Ishikawa (cell line): ENCODE results near the gene DRP2.

Source experiments
- CEBPB ChIP-seq: IDR thresholded peaks from 2 replicates; pipeline ENCODE4 v1.6.1; 2012
- CREB1 ChIP-seq: IDR thresholded peaks from 2 replicates; pipeline ENCODE4 v1.6.1; 2012; ENCODE audit warnings: low read depth
- EGR1 ChIP-seq: IDR thresholded peaks from 2 replicates; pipeline ENCODE4 v1.6.1; 2012
- EP300 ChIP-seq: IDR thresholded peaks from 2 replicates; pipeline ENCODE4 v1.6.1; 2012; ENCODE audit warnings: borderline replicate concordance
- FOXM1 ChIP-seq: IDR thresholded peaks from 2 replicates; pipeline ENCODE4 v1.6.1; 2012; ENCODE audit warnings: low read depth, borderline replicate concordance
- NFIC ChIP-seq: IDR thresholded peaks from 2 replicates; pipeline ENCODE4 v1.6.1; 2012
- RAD21 ChIP-seq: IDR thresholded peaks from 2 replicates; pipeline ENCODE4 v1.6.1; 2012; ENCODE audit warnings: low read depth
- TAF1 ChIP-seq: IDR thresholded peaks from 2 replicates; pipeline ENCODE4 v1.6.1; 2012; ENCODE audit warnings: low read depth, mild to moderate bottlenecking
- TCF12 ChIP-seq: IDR thresholded peaks from 2 replicates; pipeline ENCODE4 v1.6.1; 2012; ENCODE audit warnings: low read depth
- TEAD4 ChIP-seq: IDR thresholded peaks from 2 replicates; pipeline ENCODE4 v1.6.1; 2012
- YY1 ChIP-seq: IDR thresholded peaks from 2 replicates; pipeline ENCODE4 v1.6.1; 2012; ENCODE audit warnings: low read depth
- ZBTB7A ChIP-seq: IDR thresholded peaks from 2 replicates; pipeline ENCODE4 v1.6.1; 2012; ENCODE audit warnings: low read depth
- TF ChIP-seq, protein P1 (sequence below): IDR thresholded peaks from 2 replicates; pipeline ENCODE4 v1.6.1; 2012
- TF ChIP-seq, protein P2 (sequence below): IDR thresholded peaks from 2 replicates; pipeline ENCODE4 v1.6.1; 2012
- TF ChIP-seq, protein P3 (sequence below): IDR thresholded peaks from 2 replicates; pipeline ENCODE4 v1.6.1; 2012; ENCODE audit warnings: low read depth, mild to moderate bottlenecking

DRP2 gene

DNA sequence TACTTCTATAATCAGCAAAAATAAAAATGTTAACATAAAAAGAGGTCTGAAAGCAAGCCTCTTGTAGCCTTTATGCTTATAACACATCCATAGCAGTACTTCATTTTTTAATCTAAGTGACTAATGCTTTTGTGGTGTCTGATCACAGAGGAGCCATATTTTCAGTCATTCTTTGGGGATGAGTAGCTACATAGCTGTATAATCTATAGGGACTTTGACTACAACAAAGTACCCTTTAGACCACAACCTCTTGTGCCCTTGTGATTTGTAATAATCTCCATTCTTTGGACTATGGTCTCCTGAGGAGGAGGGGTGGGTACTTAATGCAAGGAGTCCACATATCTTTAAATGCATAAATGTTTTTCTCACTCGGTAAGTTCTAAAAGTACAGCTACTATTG lies 9.6 kb downstream of the DRP2 start:
- TF ChIP-seq YY1 (no peak), CEBPB (no peak)

DNA sequence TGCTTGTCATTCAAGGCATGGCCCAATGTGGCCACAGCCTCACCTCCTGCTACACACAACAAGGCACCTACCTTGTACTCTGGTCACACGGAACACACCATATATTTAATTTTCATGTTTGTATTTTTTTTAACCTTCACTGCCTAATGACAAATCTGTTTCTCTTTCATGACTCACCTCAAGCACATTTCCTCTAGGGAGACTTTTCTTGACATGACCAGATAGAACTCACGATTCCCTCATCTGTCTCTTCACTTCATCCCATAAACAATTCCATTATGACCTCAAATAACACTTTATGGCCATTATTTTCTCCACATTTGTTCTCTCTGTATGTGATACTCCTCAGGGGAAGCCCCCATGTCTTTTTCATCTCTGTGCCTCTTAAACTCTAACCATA lies 11.1 kb downstream of the DRP2 start:
- TF ChIP-seq FOXM1 (no peak), CREB1 (no peak), RAD21 (no peak), ZBTB7A (no peak), TEAD4 (no peak), CEBPB (no peak), NFIC (no peak), TCF12 (no peak), EGR1 (no peak), EP300 (no peak), TAF1 (no peak), YY1 (no peak)
- TF ChIP-seq, protein P1, sequence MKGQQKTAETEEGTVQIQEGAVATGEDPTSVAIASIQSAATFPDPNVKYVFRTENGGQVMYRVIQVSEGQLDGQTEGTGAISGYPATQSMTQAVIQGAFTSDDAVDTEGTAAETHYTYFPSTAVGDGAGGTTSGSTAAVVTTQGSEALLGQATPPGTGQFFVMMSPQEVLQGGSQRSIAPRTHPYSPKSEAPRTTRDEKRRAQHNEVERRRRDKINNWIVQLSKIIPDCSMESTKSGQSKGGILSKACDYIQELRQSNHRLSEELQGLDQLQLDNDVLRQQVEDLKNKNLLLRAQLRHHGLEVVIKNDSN = no peak
- TF ChIP-seq, protein P2, sequence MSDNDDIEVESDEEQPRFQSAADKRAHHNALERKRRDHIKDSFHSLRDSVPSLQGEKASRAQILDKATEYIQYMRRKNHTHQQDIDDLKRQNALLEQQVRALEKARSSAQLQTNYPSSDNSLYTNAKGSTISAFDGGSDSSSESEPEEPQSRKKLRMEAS = no peak
- TF ChIP-seq, protein P3, sequence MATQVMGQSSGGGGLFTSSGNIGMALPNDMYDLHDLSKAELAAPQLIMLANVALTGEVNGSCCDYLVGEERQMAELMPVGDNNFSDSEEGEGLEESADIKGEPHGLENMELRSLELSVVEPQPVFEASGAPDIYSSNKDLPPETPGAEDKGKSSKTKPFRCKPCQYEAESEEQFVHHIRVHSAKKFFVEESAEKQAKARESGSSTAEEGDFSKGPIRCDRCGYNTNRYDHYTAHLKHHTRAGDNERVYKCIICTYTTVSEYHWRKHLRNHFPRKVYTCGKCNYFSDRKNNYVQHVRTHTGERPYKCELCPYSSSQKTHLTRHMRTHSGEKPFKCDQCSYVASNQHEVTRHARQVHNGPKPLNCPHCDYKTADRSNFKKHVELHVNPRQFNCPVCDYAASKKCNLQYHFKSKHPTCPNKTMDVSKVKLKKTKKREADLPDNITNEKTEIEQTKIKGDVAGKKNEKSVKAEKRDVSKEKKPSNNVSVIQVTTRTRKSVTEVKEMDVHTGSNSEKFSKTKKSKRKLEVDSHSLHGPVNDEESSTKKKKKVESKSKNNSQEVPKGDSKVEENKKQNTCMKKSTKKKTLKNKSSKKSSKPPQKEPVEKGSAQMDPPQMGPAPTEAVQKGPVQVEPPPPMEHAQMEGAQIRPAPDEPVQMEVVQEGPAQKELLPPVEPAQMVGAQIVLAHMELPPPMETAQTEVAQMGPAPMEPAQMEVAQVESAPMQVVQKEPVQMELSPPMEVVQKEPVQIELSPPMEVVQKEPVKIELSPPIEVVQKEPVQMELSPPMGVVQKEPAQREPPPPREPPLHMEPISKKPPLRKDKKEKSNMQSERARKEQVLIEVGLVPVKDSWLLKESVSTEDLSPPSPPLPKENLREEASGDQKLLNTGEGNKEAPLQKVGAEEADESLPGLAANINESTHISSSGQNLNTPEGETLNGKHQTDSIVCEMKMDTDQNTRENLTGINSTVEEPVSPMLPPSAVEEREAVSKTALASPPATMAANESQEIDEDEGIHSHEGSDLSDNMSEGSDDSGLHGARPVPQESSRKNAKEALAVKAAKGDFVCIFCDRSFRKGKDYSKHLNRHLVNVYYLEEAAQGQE = no peak

DNA sequence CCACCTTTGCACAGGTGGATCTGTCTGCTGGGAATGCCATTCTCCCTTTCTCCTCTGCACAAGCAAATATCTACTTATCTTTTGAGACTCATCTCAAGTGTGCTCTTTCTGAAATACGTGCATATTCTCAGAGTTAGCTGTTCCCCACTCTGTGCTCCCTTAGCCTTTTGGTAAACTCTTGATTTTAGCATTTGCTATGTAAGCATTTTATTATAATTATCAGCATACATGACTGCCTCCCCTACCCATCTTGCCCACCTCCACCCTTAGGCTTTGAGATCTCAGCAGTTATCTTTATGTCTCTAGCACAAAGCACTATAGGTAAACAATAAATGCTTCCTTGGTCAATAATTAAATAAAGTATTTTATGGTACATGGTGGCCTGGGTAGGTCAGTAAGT lies 11.5 kb downstream of the DRP2 start:
- TF ChIP-seq NFIC (no peak), FOXM1 (no peak), YY1 (no peak), TAF1 (no peak), ZBTB7A (no peak)
- TF ChIP-seq, protein P3 = no peak

DNA sequence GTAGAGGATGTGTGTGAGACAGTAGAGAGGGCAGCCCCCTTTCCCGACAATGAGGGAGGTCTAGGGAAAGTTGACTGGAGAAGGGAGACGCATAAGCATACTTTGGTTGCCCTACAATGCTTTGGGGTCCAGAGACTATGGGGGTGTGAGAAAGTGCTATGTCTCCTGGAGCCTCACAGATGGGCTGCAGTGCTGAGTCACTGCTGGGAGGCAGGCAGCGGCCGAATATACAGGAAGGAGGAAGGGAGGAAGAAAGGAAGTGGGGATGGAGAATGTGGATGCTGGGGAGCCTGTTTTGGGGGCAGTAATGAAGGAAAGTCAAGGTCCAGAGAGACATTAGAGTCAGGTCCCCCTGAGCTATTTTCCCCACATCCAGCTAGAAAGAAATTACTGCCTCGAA lies 12.7 kb downstream of the DRP2 start:
- TF ChIP-seq FOXM1 (no peak), TAF1 (no peak), CREB1 (no peak), ZBTB7A (no peak), TEAD4 (no peak), YY1 (no peak), NFIC (no peak), EGR1 (no peak), CEBPB (no peak), RAD21 (no peak), EP300 (no peak), TCF12 (no peak)
- TF ChIP-seq, protein P3 = no peak
- TF ChIP-seq, protein P2 = no peak
- TF ChIP-seq, protein P1 = no peak

DNA sequence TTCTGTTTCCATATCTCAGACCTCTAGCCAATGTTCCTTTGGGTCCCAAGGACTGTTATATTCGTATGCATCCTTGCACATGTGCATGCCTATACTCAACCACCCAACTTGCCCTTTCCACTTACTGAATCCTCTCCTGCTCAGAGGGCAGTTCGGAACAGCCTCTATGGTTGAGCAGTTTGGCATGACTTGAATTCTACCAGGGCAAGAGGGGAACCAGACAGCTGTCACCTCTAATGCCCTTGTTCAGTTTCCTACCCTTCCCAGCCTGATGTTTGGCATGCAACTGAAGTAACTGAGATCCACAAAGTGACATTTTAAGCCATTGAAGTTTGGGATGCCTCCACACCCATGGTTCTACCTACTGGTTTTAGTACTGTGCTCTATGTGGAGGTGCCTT lies 17.5 kb downstream of the DRP2 start:
- no peak for TF ChIP-seq EGR1
- TF ChIP-seq, protein P2 = no peak
- no peak for TF ChIP-seq NFIC
- TF ChIP-seq CREB1 = no peak
- no peak for TF ChIP-seq EP300
- no peak for TF ChIP-seq FOXM1
